Keratinocyte (primary cell): ENCODE measurements around the gene TEKT3.

Source experiments
- CTCF ChIP-seq, 3 experiments: IDR thresholded peaks in 1 of 3; conservative IDR thresholded peaks in 1 of 3; optimal IDR thresholded peaks in 1 of 3; 2 replicates in 2 of 3; 3 replicates in 1 of 3; pipeline versions ENCODE3 to v1.5.1; 2011; ENCODE audit warnings: low read length in 3 of 3, mild to moderate bottlenecking in 3 of 3, moderate library complexity in 2 of 3, control low read depth in 1 of 3, inconsistent platforms in 1 of 3; ENCODE audit not compliant: insufficient read depth in 2 of 3; ENCODE audit errors: extremely low read depth in 1 of 3
- EZH2 ChIP-seq: IDR thresholded peaks from one replicate; pipeline ENCODE4 v1.6.1; 2012; ENCODE audit warnings: inconsistent platforms, mild to moderate bottlenecking, low read length, moderate library complexity

- no peak for TF ChIP-seq CTCF (optimal IDR thresholded peaks at IDR 0.05 in 1 of 3, IDR thresholded peaks at IDR 0.05 in 1 of 3, conservative IDR thresholded peaks at IDR 0.05 in 1 of 3; ENCODE audit: extremely low read depth in 1 of 3, insufficient read depth in 2 of 3, low read length in 3 of 3)
- no peak for TF ChIP-seq EZH2
Measured at GRCh38 chr17:15301845-15302244, 39.6 kb downstream of the TEKT3 start.
